Measurements from ENCODE around the gene PACSIN1. TPM values are rescaled to one million over a fixed set of nuclear protein-coding genes. Genes with fewer than 3 reads are reported as not detected.
"Not testable (repeated sequence)": the region's sequence is repeated elsewhere in the genome, so short reads cannot be mapped to it uniquely, and the experiment has no call there.

The PACSIN1 gene
- total RNA-seq, 1 donor from 2014 or later: 2.8 TPM

- no peak for DNase-seq
Measured at GRCh38 chr6:34485321-34486060, 19.6 kb downstream of the PACSIN1 start.

GRCh38 chr6:34486106-34486740 is 20.3 kb downstream of the PACSIN1 start:
- no peak for DNase-seq

DNA sequence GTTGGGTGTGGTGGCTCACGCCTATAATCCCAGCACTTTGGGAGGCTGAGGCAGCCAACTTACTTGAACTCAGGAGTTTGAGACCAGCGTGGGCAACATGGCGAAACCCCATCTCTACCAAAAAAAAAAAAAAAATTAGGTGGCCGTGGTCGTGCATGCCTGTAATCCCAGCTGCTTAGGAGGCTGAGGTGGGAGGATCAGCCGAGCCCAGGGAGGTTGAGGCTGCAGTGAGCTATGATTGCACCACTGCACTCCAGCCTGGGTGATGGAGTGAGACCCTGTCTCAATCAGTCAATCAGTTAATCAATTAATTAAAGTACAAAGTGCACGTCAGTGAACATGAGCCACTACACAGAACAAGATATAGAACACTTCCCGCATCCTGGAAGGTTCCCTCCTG is 21.0 kb downstream of the PACSIN1 start:
- not testable (repeated sequence) for DNase-seq

DNA sequence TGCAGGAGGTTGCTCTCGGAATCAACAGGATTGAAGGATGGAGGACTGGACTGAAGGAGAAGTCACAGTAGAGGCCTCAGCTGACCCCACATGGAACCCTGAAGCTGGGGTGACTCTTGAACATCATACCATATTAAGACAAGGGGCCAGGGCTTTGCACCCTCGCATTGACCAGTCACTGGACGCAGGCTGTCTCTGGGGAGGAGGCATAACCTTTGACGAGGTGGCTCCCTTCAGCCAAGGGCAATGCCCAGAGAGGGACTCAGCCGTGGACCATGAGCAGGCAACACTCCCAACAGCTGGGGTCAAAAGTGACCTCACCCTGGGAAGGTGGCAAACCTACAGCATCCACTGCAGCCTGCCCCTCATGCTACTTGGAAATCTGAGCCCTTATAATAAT is 21.7 kb downstream of the PACSIN1 start:
- DNase-seq: no peak

DNA sequence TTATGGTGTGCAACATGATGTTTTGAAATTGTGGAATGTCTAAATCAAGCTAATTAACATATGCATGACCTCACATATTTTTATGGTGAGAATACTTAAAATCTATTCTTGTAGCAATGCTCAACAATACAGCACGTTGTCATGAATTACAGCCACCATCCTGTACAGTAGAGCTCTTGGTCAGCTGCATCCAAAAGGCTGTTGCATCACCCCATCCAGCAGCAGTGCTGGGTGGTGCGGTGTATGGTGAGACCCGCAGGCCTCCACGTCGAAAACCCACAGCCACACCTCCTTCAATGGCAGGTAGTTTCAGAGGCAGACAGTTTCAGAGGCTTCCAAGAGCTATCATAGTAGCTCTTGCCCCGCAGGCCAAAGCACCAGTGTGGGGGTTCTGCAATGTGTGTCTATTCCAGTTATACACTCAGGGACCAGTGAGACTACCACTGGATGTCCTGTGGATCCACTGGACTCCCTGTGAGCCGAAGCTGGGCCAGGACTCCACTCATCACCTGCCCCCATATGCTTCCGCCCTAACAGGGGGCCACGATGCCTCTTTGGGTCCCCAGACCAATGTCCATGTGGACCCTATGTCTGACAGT is 23.4 kb downstream of the PACSIN1 start:
- no peak for DNase-seq

DNA sequence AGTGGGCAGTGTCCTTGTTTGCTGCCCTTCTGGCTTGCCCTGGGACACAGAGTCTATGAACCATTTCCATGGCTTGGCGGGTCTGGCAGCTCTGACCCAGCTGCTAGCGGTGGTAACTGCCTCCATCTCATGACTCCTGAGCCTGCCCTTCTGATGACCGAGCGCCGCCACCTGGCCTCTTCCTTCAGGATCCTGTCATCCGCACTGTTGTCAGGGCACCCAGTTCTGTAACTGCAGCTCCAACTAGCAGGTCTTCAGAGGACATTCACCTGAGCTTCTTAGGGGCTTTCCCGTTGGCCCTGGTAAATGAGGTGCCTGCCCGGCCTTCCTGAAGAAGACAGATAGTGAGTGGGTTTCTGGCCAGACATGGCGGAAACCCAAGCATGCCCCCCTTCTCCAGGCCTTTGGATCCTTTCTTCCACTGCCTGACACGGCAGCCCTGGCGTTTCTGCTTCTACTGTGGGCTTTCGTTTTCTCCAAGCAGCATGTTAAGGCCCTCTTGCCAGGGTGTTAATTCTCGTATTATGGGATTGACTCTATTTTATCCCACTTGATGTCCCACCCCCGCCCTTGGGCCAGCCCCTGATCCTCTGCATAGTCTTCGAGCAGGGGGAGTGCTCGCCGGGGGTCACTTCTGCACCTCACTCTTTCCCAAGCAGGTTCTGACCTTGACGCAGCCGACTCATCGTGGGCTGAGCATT is 24.7 kb downstream of the PACSIN1 start:
- no peak for DNase-seq

GRCh38 chr6:34491091-34491430 is 25.2 kb downstream of the PACSIN1 start:
- no peak for DNase-seq

DNA sequence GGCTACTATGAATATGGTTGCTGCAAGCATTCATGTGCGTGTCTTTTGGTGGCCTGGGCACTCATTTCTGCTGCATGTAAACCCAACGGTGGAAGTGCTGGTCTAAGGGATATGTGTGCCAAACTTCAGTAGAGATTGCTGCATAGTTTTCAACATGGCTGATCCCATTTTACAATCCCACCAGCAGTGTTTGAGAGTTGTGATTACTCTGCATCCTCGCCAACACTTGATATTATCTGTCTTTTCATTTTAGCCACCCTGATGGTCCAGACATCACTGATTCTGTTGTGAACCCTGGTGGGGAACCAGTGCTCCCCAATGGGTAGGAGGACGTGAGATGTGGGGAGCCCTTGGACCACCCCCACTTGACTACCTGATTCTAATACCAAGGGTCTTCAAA is 27.5 kb downstream of the PACSIN1 start:
- no peak for DNase-seq

DNA sequence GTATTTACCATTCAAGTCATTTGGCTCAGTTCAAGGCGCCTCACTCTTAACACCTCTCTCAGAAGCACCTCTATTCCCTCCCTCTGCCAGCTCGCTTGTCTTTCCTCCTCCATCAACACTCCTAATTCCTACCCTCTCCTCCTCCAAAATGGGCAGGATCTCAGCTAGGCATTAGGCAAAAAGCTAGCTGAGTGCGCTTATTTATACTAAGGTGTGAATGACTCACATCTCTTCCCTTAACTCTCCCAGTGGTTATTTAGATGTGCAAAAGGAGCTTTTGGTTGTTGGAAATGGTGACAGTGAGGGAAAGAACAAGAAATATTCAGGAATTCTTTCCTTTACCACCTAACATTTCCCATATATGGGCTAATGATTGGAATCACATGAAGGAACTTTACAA is 29.1 kb downstream of the PACSIN1 start:
- no peak for DNase-seq

- no peak for DNase-seq
Measured at GRCh38 chr6:34496103-34496685, 30.3 kb downstream of the PACSIN1 start.

DNA sequence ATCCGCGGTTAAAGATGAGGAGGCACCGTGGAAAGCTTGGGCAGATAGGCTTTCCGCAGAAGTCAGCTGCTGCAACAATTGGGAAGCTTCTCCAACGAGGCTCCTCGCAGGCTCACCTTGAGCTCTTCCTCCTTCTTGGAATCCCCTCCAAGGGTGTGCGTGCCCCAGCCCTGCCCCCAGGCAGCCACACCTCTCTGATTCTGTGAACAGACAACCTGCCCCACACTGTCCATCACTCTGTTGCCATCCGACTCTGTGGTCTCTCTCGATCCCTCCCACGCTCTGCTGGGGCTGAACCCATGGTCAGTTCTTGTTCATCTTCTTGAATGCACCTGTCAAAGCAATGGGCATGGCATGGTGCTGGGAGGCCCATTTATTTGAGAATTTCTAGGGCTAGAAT is 31.5 kb downstream of the PACSIN1 start:
- no peak for DNase-seq

DNA sequence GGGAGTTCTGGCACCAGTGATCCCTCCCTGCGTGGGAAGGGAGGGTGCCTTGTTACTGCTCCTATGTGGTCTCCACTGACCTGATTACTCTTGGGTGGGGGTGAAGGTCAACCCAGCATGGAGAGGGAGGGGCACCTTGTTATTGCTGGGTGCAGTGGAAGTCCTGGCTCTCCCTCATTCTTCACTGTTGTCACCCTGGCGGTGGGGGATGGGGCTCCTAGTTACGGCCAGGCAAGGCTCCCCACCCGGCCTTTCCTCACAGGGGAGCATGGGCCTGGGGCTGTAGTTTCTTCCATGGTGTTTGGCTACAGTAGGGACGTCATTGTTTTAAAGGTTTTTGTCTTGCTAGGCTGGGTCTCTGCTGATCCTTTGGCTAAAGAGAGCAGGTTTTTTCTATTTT is 40.8 kb downstream of the PACSIN1 start:
- DNase-seq: no peak

- no peak for DNase-seq
Measured at GRCh38 chr6:34508425-34508824, 42.5 kb downstream of the PACSIN1 start.

GRCh38 chr6:34509782-34510181 is 43.9 kb downstream of the PACSIN1 start:
- DNase-seq: no peak

DNA sequence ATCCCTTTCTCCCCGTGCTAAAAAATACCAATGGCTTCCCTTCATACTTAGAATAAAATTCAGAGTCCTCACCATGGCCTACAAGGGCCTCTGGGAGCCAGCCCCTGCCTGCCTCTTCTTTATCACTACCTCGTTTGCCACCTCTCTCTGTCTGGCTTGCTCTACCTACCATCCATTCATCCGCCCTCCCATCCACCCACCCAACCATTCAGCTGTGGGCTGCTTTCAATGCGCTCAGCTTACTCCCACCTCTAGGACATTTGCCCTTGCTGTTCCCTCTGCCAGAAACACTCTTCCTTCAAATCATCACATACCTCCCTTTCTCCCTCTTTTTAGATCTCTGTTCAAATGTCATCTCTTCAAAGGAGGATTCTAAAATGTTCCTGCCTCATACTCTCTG is 44.4 kb downstream of the PACSIN1 start:
- DNase-seq: no peak

DNA sequence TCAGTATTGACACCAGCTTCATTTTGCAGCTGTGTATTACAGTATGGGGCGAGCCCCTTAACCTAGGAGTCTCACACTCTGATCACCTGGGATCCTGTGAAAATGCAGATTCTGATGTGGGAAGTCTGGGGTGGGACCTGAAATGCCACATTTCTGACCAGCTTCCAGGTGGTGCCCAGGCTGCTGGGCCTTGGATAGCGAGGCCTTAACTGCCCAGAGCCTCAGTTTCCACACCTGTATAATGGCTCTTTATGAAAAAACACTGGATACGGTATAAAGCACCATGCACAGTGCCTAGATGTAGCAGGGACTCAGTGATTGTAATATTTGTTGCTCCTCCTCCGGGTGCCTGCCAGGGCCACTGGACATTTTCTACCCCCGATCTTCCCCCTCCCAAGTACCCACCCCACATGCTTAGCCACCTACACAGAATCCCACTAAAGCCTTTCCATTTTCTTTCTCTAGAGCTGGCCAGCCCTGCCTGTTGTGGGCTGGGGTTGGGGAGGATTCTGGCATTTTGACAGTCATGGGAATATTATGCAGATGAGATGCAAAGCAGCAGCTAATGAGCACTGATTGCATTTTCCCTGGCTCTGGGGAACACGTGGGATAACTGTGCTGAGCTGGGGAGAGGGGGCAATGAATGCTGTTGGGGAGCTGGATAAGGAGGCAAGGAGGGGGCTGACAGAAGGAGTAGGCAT is 45.5 kb downstream of the PACSIN1 start:
- DNase-seq: no peak

DNA sequence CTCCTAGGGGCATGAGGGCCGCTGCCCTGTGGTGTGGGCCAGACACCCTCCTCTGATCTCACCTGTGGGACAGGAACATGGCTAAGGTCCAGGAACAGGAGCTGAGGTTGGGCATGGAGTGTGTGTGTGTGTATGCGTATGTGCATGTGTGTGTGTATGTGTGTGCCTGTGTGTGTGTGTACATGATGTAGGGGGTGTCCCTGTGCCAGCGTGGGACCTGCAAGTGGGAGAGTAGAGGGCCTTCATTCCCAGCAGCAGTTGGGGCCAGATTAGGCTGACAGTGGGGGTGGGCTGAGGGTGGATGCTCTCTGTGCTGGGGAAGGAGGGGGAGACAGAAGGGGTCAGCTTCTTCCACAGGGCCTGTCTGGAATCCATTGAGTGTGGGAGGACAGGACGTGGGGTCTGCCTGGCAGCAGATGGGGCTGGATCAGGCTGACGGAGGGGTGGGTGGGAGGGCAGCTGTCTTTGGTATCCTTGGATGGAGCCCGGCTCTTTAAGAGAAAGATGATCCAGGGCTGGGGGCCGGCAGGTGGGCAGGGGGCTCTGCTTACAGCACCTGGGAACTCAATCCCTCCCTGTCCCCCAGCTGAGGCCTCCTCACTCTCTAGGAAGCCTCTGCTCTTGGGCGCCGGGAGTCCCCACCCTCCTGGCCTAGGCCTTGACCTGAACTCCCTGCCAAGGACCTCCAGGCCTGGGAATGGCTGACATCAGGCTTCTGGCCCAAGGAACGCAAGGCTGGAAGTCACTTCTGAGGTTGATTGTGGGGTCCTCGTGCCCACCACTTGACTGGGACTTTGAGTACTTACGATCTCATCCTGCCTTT is 46.2 kb downstream of the PACSIN1 start:
- DNase-seq: no peak

DNA sequence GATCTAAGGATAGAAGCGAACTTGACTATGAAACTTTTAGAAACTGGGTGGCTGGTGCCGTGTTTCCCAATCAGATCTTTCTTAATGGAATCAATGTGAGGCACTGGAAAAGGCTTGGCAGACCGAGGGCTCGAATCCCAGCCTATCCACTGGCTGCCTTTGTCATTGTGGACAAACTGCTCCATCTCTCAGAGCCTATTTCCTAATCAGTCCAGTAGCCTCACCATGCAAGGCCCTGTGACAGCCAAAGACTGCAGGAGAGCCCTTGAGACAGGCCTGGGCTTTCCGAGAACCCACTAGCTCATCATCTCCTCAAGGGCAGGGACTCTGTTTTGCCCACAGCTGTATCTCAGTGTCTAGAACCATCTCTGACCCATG is 46.9 kb downstream of the PACSIN1 start:
- no peak for DNase-seq

GRCh38 chr6:34513646-34514045 is 47.8 kb downstream of the PACSIN1 start:
- DNase-seq: no peak

DNA sequence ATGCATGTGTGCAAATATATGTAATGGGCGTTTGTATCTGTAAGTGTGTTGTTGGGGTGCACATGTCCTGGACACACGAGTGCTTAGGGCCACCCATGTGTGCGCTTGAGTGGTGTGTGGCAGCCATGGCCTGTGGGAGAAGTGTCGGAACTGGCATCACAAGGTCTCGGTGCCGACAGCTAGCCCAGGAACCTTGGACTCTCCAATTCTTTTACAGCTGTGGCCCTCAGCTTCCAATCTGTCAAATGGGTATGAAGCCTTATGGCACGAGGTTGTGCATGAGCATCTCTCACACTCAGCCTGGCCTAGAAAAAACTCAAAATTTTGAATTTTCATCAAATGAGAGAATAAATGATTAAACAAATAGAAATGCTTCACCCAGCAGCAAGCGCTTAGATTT is 48.2 kb downstream of the PACSIN1 start:
- DNase-seq: no peak

Data from occipital lobe (tissue), 2 donors.